Neural progenitor cell (in vitro differentiated cells): ENCODE results near the gene PREPL. TPM values are rescaled to one million over a fixed set of nuclear protein-coding genes. Genes with fewer than 3 reads are reported as not detected.

Experiments
- DNase-seq: peaks from one replicate; pipeline ENCODE4 v3.0.0-alpha.2; 2016; ENCODE audit warnings: low spot score
- H2AFZ ChIP-seq: fragments of 200-600 bp; sonication (generic); replicated peaks from 2 replicates; pipeline ENCODE4 v1.6.1; 2016; ENCODE audit warnings: antibody characterized with exemption
- H3F3A ChIP-seq: fragments of 200-600 bp; sonication (generic); 2 replicates; pipeline ENCODE4 v1.6.1; 2016; ENCODE audit warnings: antibody characterized with exemption, low read depth
- H3K27ac ChIP-seq: fragments of 200-600 bp; sonication (generic); 2 replicates; pipeline ENCODE4 v1.5.1; 2016; ENCODE audit warnings: mild to moderate bottlenecking
- H3K27me3 ChIP-seq: fragments of 200-600 bp; sonication (generic); 2 replicates; pipeline ENCODE4 v1.6.1; 2016; ENCODE audit warnings: mild to moderate bottlenecking, moderate library complexity
- H3K36me3 ChIP-seq: fragments of 200-600 bp; sonication (generic); 2 replicates; pipeline ENCODE4 v1.5.1; 2016
- H3K4me1 ChIP-seq: fragments of 200-600 bp; sonication (generic); 2 replicates; pipeline ENCODE4 v1.6.1; 2016; ENCODE audit warnings: mixed run types
- H3K4me2 ChIP-seq: fragments of 200-600 bp; sonication (generic); 2 replicates; pipeline ENCODE4 v1.6.1; 2016
- H3K4me3 ChIP-seq: fragments of 200-600 bp; sonication (generic); 2 replicates; pipeline ENCODE4 v1.5.1; 2016
- H3K79me2 ChIP-seq: fragments of 200-600 bp; sonication (generic); 2 replicates; pipeline ENCODE4 v1.6.1; 2016; ENCODE audit warnings: low read depth
- H3K9ac ChIP-seq: fragments of 200-600 bp; sonication (generic); 2 replicates; pipeline ENCODE4 v1.6.1; 2016
- H3K9me3 ChIP-seq: fragments of 200-600 bp; sonication (generic); 2 replicates; pipeline ENCODE4 v1.5.1; 2016; ENCODE audit warnings: low read depth
- H4K20me1 ChIP-seq: fragments of 200-600 bp; sonication (generic); 2 replicates; pipeline ENCODE4 v1.6.1; 2016; ENCODE audit warnings: low read depth
- H3K27ac Mint-ChIP-seq: 3 replicates; pipeline ENCODE4 v1.8.0; 2021; ENCODE audit warnings: mixed read lengths
- H3K27me3 Mint-ChIP-seq: 2 replicates; pipeline ENCODE4 v1.8.0; 2022; ENCODE audit warnings: low read depth, mild to moderate bottlenecking, inconsistent platforms, moderate library complexity, mixed read lengths; ENCODE audit not compliant: insufficient read depth
- H3K36me3 Mint-ChIP-seq: 3 replicates; pipeline ENCODE4 v1.8.0; 2021; ENCODE audit warnings: mixed read lengths
- H3K4me1 Mint-ChIP-seq: 3 replicates; pipeline ENCODE4 v1.8.0; 2021; ENCODE audit warnings: mixed read lengths
- H3K4me3 Mint-ChIP-seq: 3 replicates; pipeline ENCODE4 v1.8.0; 2021; ENCODE audit warnings: mild to moderate bottlenecking, moderate library complexity, mixed read lengths
- H3K9me3 Mint-ChIP-seq: 3 replicates; pipeline ENCODE4 v1.8.0; 2020; ENCODE audit warnings: mixed read lengths
- CTCF ChIP-seq: fragments of 200-600 bp; sonication (generic); IDR thresholded peaks from 2 replicates; pipeline ENCODE4 v1.5.1; 2017; ENCODE audit warnings: antibody characterized with exemption, mild to moderate bottlenecking
- EZH2 ChIP-seq: fragments of 200-600 bp; sonication (generic); IDR thresholded peaks from 2 replicates; pipeline ENCODE4 v1.6.1; 2017; ENCODE audit warnings: antibody characterized with exemption, mild to moderate bottlenecking, moderate library complexity
- EZH2phosphoT487 ChIP-seq: fragments of 200-600 bp; sonication (generic); IDR thresholded peaks from 2 replicates; pipeline ENCODE4 v1.6.1; 2017; ENCODE audit warnings: antibody characterized with exemption
- total RNA-seq: library from RNA; depleted of rRNA; stranded (reverse); fragments of >200 nt; gene quantifications from 2 replicates; pipeline ENCODE4 v1.2.3, GENCODE V29; 2015; ENCODE audit warnings: low replicate concordance

Gene PREPL
- total RNA-seq, 1 donor from 2014 or later: 90.8 TPM

- Histone ChIP-seq H3K4me1 (peaks cover 6% of the 10 kb centered on the region), H3K4me2 (no peak overlapping the region), H3K27me3 (no peaks in the 10 kb centered on the region), H3K79me2 (no peaks in the 10 kb centered on the region), H3K36me3 (no peaks in the 10 kb centered on the region), H3K4me3 (no peak overlapping the region), H2AFZ (no peak overlapping the region), H4K20me1 (no peaks in the 10 kb centered on the region), H3K27ac (no peak overlapping the region), H3K9me3 (no peaks in the 10 kb centered on the region), H3K9ac (no peak overlapping the region), H3F3A (no peaks in the 10 kb centered on the region)
- Mint-ChIP-seq H3K36me3 (no peaks in the 10 kb centered on the region), H3K9me3 (no peaks in the 10 kb centered on the region), H3K4me3 (no peak overlapping the region), H3K27me3 (no peaks in the 10 kb centered on the region), H3K4me1 (peaks cover 6% of the 10 kb centered on the region), H3K27ac (no peak overlapping the region)
- no peak for DNase-seq
- TF ChIP-seq EZH2phosphoT487 (no peak), EZH2 (no peak)
Measured at GRCh38 chr2:44273076-44273475, 88.2 kb downstream of the PREPL start.

- Histone ChIP-seq H3K9ac (no peak overlapping the region), H3K36me3 (no peaks in the 10 kb centered on the region), H4K20me1 (no peaks in the 10 kb centered on the region), H3K27ac (no peak overlapping the region), H3K27me3 (no peaks in the 10 kb centered on the region), H3K79me2 (no peaks in the 10 kb centered on the region), H3K4me2 (no peak overlapping the region), H3K4me1 (peaks cover 14% of the 10 kb centered on the region), H3K9me3 (no peaks in the 10 kb centered on the region), H3K4me3 (no peak overlapping the region), H2AFZ (no peak overlapping the region), H3F3A (peaks cover 3% of the 10 kb centered on the region)
- Mint-ChIP-seq H3K4me1 (peaks cover 15% of the 10 kb centered on the region), H3K27me3 (no peaks in the 10 kb centered on the region), H3K4me3 (no peak overlapping the region), H3K27ac (no peak overlapping the region), H3K9me3 (no peaks in the 10 kb centered on the region), H3K36me3 (no peaks in the 10 kb centered on the region)
- DNase-seq: no peak
- TF ChIP-seq CTCF: no peak
- no peak for TF ChIP-seq EZH2phosphoT487
- TF ChIP-seq EZH2: no peak
Measured at GRCh38 chr2:44271296-44271695, 90.0 kb downstream of the PREPL start.

GRCh38 chr2:44269831-44270230 is 91.5 kb downstream of the PREPL start:
- Histone ChIP-seq H4K20me1 (no peaks in the 10 kb centered on the region), H3F3A (peaks cover 3% of the 10 kb centered on the region), H3K4me2 (no peak overlapping the region), H3K36me3 (no peaks in the 10 kb centered on the region), H2AFZ (no peak overlapping the region), H3K4me1 (peaks cover 14% of the 10 kb centered on the region), H3K79me2 (no peaks in the 10 kb centered on the region), H3K9ac (no peak overlapping the region), H3K27me3 (no peaks in the 10 kb centered on the region), H3K27ac (no peak overlapping the region), H3K9me3 (no peaks in the 10 kb centered on the region), H3K4me3 (no peak overlapping the region)
- TF ChIP-seq EZH2: no peak
- TF ChIP-seq CTCF: no peak
- no peak for TF ChIP-seq EZH2phosphoT487
- Mint-ChIP-seq H3K36me3 (no peaks in the 10 kb centered on the region), H3K9me3 (no peaks in the 10 kb centered on the region), H3K4me3 (no peak overlapping the region), H3K27me3 (no peaks in the 10 kb centered on the region), H3K4me1 (peaks cover 15% of the 10 kb centered on the region), H3K27ac (no peak overlapping the region)
- DNase-seq: no peak

GRCh38 chr2:44267796-44268648 is 93.3 kb downstream of the PREPL start:
- Mint-ChIP-seq H3K9me3 (no peaks in the 10 kb centered on the region), H3K27ac (peak overlapping the region; percentile 86), H3K27me3 (no peaks in the 10 kb centered on the region), H3K4me3 (no peak overlapping the region), H3K4me1 (peaks cover 15% of the 10 kb centered on the region), H3K36me3 (no peaks in the 10 kb centered on the region)
- Histone ChIP-seq H3K4me3 (no peak overlapping the region), H3K9ac (no peak overlapping the region), H2AFZ (peak overlapping the region; percentile 14), H3K9me3 (no peaks in the 10 kb centered on the region), H3K4me2 (peak overlapping the region; percentile 14), H3K4me1 (peaks cover 14% of the 10 kb centered on the region), H3F3A (peaks cover 3% of the 10 kb centered on the region), H3K79me2 (no peaks in the 10 kb centered on the region), H3K27me3 (no peaks in the 10 kb centered on the region), H3K36me3 (no peaks in the 10 kb centered on the region), H4K20me1 (no peaks in the 10 kb centered on the region), H3K27ac (peak overlapping the region; percentile 46)
- no peak for TF ChIP-seq EZH2
- TF ChIP-seq CTCF: no peak
- TF ChIP-seq EZH2phosphoT487: no peak
- peak; percentile 26 for DNase-seq
